ENCODE results near the gene ISLR. TPM values are rescaled to one million over a fixed set of nuclear protein-coding genes. Genes with fewer than 3 reads are reported as not detected.

ISLR gene
- total and polyA plus RNA-seq, 8 donors: 3.5 to 44.6 (median 12.0) TPM

DNA sequence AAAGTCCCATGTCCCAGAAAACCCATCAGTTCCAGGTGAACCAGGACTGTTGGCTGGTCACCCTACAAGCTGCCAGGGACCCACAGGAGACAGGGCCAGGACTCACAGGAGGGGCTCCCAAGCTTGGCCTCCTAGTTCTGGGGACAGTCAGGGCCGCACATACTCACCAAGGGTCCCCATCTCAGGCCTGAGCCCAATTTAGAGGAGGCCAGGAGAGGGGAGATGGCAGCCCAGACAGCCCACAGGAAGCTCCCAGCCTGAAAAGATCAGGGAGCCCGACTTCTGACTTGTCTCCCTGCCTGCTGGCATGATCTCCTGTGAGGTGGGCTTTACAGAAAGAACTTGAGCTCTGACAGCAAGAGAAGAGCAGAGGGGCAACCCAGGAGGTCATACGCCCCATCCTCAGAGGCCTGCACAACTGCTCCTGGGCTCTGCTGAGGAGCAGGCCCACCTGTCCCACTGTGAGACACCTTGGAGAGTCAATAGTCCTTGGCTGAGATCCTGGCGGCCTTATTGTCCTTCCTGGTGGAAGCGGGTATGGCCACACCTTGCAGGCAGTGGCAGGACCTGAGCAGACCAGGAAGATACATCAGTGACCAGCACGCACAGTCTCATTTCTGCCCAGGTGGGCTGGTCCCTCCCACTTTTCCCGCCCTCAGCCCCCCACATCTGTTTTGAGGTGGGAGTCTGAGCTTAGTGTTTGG is 2.5 kb upstream of the ISLR start:
- WGBS, 5 donors: 69 to 85% (median 80%) methylated on average over 3 to 7 of the region's 7 CpGs
- Histone ChIP-seq H3K27ac (peak overlapping the region in 2 of 5 donors; percentile 18 to 23), H3K9me3 (no peaks in the 10 kb centered on the region), H3K36me3 (peaks cover 0 to 9% (median 0%) of the 10 kb centered on the region in 4 donors), H3K4me1 (peaks cover 7 to 51% (median 31%) of the 10 kb centered on the region in 4 donors), H3K4me3 (no peak overlapping the region), H3K27me3 (peaks cover 0 to 3% (median 0%) of the 10 kb centered on the region in 3 donors)
- intact Hi-C loops (cut with DNase I; ENCODE audit: low total_unique reads): no loop called here
- DNase-seq: peak; percentile 7 to 20
- TF ChIP-seq POLR2AphosphoS5 (IDR thresholded peaks at IDR 0.05) (no peak), EP300 (IDR thresholded peaks at IDR 0.05) (no peak), POLR2A (IDR thresholded peaks at IDR 0.05) (no peak)
- TF ChIP-seq, protein P1, sequence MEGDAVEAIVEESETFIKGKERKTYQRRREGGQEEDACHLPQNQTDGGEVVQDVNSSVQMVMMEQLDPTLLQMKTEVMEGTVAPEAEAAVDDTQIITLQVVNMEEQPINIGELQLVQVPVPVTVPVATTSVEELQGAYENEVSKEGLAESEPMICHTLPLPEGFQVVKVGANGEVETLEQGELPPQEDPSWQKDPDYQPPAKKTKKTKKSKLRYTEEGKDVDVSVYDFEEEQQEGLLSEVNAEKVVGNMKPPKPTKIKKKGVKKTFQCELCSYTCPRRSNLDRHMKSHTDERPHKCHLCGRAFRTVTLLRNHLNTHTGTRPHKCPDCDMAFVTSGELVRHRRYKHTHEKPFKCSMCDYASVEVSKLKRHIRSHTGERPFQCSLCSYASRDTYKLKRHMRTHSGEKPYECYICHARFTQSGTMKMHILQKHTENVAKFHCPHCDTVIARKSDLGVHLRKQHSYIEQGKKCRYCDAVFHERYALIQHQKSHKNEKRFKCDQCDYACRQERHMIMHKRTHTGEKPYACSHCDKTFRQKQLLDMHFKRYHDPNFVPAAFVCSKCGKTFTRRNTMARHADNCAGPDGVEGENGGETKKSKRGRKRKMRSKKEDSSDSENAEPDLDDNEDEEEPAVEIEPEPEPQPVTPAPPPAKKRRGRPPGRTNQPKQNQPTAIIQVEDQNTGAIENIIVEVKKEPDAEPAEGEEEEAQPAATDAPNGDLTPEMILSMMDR (IDR thresholded peaks at IDR 0.05): no peak

DNA sequence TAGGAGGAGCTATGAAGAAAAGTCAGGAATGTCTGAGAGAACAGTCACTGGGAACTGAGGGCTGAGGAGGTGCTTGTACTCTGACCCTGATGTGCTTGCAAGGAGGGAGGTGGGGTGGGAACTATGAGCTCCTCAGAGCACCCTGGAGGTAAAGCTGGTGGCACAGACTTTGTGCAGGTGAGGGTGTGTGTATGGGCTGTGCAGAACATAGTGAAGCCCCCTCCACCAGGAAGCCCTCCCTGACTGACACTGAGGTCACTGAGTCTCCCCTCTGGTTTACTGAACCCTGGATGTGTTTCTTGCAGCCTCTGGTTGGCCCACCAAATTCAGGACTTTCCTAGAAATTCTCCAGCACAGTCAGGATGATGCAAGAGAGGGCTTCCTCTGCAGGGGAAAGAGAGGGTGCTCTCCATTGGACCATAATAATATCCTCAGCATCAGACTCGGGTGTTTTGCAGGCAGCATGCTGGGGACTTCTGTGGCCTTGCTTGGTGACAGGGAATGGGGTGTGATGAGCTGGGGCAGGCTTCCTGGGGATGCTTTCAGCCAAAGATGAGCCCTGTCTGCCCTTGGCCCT is 1.5 kb upstream of the ISLR start:
- TF ChIP-seq POLR2A (IDR thresholded peaks at IDR 0.05): no peak
- TF ChIP-seq, protein P1 (IDR thresholded peaks at IDR 0.05): no peak
- TF ChIP-seq POLR2AphosphoS5 (IDR thresholded peaks at IDR 0.05): no peak
- no peak for TF ChIP-seq EP300 (IDR thresholded peaks at IDR 0.05)
- intact Hi-C loops (cut with DNase I; ENCODE audit: low total_unique reads): no loop called here
- peaks cover 0 to 3% (median 0%) of the 10 kb centered on the region in 3 donors for H3K27me3 ChIP-seq
- DNase-seq: peak in 1 of 2 donors; percentile 15
- H3K9me3 ChIP-seq: no peaks in the 10 kb centered on the region
- WGBS, 5 donors: 77 to 83% (median 79%) methylated on average over 1 of the region's 1 CpG
- H3K4me3 ChIP-seq: no peak overlapping the region
- H3K27ac ChIP-seq: peak overlapping the region in 4 of 5 donors; percentile 22 to 80 (median 62)
- H3K36me3 ChIP-seq: peaks cover 0 to 10% (median 0%) of the 10 kb centered on the region in 4 donors
- H3K4me1 ChIP-seq: peaks cover 7 to 61% (median 36%) of the 10 kb centered on the region in 4 donors

DNA sequence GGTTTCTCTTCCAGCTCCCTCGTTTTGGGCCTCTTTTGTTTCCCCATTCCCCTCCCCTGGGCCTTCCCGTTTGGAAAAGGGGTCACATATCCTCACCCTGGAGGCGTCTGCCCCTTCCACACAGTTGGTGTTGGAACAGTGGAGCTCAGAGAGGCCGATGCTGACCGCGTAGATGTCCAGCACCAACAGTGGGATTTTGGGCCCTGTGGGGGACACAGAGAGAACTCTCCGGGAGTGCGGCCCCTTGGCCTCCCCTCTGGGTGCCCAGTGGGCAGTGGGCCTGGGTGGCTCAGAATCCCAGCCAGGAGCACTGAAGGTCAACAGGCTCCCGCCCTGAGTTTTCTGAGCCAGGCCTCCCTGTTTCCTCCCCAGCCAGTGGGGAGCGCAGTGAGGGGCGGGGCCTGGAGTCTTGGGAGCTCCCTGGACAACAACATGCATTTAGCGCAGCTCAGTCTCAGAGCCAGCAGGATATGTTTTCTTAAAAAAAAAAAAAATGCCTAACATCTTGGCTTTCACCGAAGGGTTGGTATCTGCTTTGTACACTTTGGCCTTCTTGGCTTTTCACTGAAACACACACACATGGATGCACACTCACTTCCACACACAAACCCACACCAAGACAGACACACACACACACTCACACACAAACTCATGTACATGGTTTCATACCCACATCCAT is 670 bp upstream of the ISLR start:
- no peak for TF ChIP-seq POLR2AphosphoS5 (IDR thresholded peaks at IDR 0.05)
- TF ChIP-seq, protein P1 (IDR thresholded peaks at IDR 0.05): no peak
- Histone ChIP-seq H3K27me3 (peaks cover 0 to 3% (median 0%) of the 10 kb centered on the region in 3 donors), H3K4me3 (peak overlapping the region in 1 of 4 donors; percentile 40), H3K27ac (peak overlapping the region; percentile 22 to 80 (median 61)), H3K9me3 (no peaks in the 10 kb centered on the region), H3K4me1 (peaks cover 7 to 61% (median 38%) of the 10 kb centered on the region in 4 donors), H3K36me3 (peaks cover 0 to 10% (median 0%) of the 10 kb centered on the region in 4 donors)
- DNase-seq: peak; percentile 34 to 87
- intact Hi-C loops (cut with DNase I; ENCODE audit: low total_unique reads): no loop called here
- 36 to 52% (median 47%) methylated on average over 11 to 13 of the region's 13 CpGs for WGBS, 5 donors

DNA sequence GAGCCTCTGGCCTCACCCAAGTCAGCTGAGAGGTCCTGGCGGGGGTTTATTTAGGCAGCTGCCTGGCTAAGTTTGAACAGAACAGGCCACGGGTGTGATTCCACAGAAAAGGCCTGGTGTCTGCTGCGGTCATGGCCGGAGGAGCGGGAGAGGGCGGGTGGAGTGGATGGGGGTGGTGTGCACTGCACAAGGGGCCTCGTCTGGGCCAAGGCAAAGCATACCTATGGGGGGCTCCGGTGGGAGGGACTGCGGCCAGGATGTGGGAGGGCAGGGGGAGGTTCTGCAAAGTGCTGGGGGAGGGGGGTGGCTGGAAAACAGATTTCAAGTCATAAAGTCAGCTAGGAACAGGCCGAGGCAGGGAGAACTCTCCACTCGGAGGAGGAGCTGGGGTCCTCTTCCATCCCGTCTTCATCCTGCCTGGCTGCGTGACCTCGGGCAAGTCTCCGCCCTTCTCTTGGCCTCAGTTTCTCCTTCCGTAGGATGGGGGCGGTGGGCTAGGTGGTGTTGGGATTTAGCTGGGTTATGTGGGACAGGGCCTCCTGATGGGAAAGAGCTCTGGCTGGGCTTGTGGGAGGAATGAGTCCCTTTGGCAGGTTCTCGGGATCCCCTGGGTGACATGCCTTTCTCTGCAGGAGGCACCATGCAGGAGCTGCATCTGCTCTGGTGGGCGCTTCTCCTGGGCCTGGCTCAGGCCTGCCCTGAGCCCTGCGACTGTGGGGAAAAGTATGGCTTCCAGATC is 878 bp downstream of the ISLR start:
- no peak for TF ChIP-seq EP300 (IDR thresholded peaks at IDR 0.05)
- TF ChIP-seq POLR2AphosphoS5 (IDR thresholded peaks at IDR 0.05): no peak
- no peak for TF ChIP-seq POLR2A (IDR thresholded peaks at IDR 0.05)
- TF ChIP-seq, protein P1 (IDR thresholded peaks at IDR 0.05): no peak
- Histone ChIP-seq H3K4me3 (peak overlapping the region; percentile 31 to 40 (median 36)), H3K36me3 (peaks cover 0 to 10% (median 0%) of the 10 kb centered on the region in 4 donors), H3K27ac (peak overlapping the region; percentile 9 to 80 (median 61)), H3K4me1 (peaks cover 12 to 67% (median 43%) of the 10 kb centered on the region in 4 donors), H3K9me3 (no peaks in the 10 kb centered on the region), H3K27me3 (peaks cover 0 to 3% (median 0%) of the 10 kb centered on the region in 3 donors)
- peak in 1 of 2 donors; percentile 80 for DNase-seq
- WGBS, 5 donors: 61 to 67% (median 65%) methylated on average over 15 to 20 of the region's 20 CpGs
- intact Hi-C loops (cut with DNase I; ENCODE audit: low total_unique reads): no loop called here
